Spleen (tissue), 11 donors: Measurements from ENCODE around the gene RXRB. TPM values are rescaled to one million over a fixed set of nuclear protein-coding genes. Genes with fewer than 3 reads are reported as not detected.
A peak's percentile ranks its signal among the peaks of the same experiment; 100 is the strongest.

Experiments
- DNase-seq: peaks from one replicate; pipeline ENCODE4 v3.0.0-alpha.2; 2020
- H3K27ac ChIP-seq, 8 donors: fragments of 200-600 bp; sonication (generic) in 7 of 8; 1 replicate in 4 of 8; 2 replicates in 4 of 8; pipeline versions ENCODE4 v1.5.0 to v1.8.0; 2016 to 2021; ENCODE audit warnings: inconsistent platforms in 4 of 8, mild to moderate bottlenecking in 4 of 8, moderate library complexity in 1 of 8
- H3K27me3 ChIP-seq, 7 donors: fragments of 200-600 bp; sonication (generic) in 6 of 7; replicated peaks in 1 of 7; 1 replicate in 4 of 7; 2 replicates in 3 of 7; pipeline versions ENCODE4 v1.5.0 to v1.8.0; 2016 to 2021; ENCODE audit warnings: inconsistent platforms in 3 of 7, mild to moderate bottlenecking in 1 of 7
- H3K36me3 ChIP-seq, 6 donors: fragments of 200-600 bp; sonication (generic) in 5 of 6; 1 replicate in 4 of 6; 2 replicates in 2 of 6; pipeline versions ENCODE4 v1.5.0 to v1.8.0; 2016 to 2021; ENCODE audit warnings: inconsistent platforms in 2 of 6
- H3K4me1 ChIP-seq, 6 donors: fragments of 200-600 bp; sonication (generic) in 5 of 6; 1 replicate in 3 of 6; 2 replicates in 3 of 6; pipeline versions ENCODE4 v1.5.0 to v1.8.0; 2016 to 2021; ENCODE audit warnings: inconsistent platforms in 3 of 6
- H3K4me3 ChIP-seq, 8 donors: fragments of 200-600 bp; sonication (generic) in 7 of 8; 1 replicate in 4 of 8; 2 replicates in 4 of 8; pipeline versions ENCODE4 v1.5.0 to v1.8.0; 2016 to 2021; ENCODE audit warnings: inconsistent platforms in 4 of 8, mild to moderate bottlenecking in 4 of 8, moderate library complexity in 2 of 8
- H3K9me3 ChIP-seq, 8 donors: fragments of 200-600 bp; sonication (generic) in 7 of 8; 1 replicate in 4 of 8; 2 replicates in 4 of 8; pipeline versions ENCODE4 v1.5.0 to v1.8.0; 2016 to 2021; ENCODE audit warnings: inconsistent platforms in 4 of 8
- CTCF ChIP-seq, 11 experiments: fragments of 200-600 bp in 7 of 11; fragments of 450-650 bp in 4 of 11; sonication (generic) in 4 of 11; IDR thresholded peaks in 8 of 11; conservative IDR thresholded peaks in 3 of 11; 1 replicate in 7 of 11; 2 replicates in 4 of 11; pipeline versions ENCODE4 v1.4.0 to v1.8.0; 2016 to 2021; ENCODE audit warnings: antibody characterized with exemption in 11 of 11, inconsistent platforms in 4 of 11, mild to moderate bottlenecking in 1 of 11
- POLR2A ChIP-seq, 3 donors: fragments of 450-650 bp; IDR thresholded peaks; one replicate each; pipeline ENCODE4 v1.5.1; 2017; ENCODE audit warnings: antibody characterized with exemption in 3 of 3, mild to moderate bottlenecking in 1 of 3
- POLR2AphosphoS5 ChIP-seq, 3 donors: sonication (generic); formaldehyde crosslinking; IDR thresholded peaks; one replicate each; pipeline ENCODE4 v1.5.1; 2017; ENCODE audit warnings: antibody characterized with exemption in 3 of 3
- WGBS, 5 donors: extraction: QIAGEN DNeasy Blood & Tissue Kit in 3 of 5; methylation state at CpG; one replicate each; pipeline versions ENCODE4 v1.1.5 to v1.1.7; 2013 to 2018; 5-methylcytosine and 5-hydroxymethylcytosine counted together
- intact Hi-C: fragments of 100-400 bp; cut with DNase I; formaldehyde crosslinking; loops from one replicate; pipeline ENCODE4 v1.15.0; 2023; ENCODE audit warnings: low total_unique reads
- polyA plus RNA-seq, 3 donors: library from polyadenylated mRNA; stranded (reverse); fragments of 200-250 nt; gene quantifications; one replicate each; pipeline ENCODE4 v1.2.1, GENCODE V29; 2013
- total RNA-seq, 7 donors: library from RNA; depleted of rRNA in 3 of 7; stranded (reverse); fragments of >200 nt in 3 of 7; fragmentation: NEBNext Ultra II Directional in 4 of 7; extraction: Animal tissue kit (Norgen Biotek cat#: 25700) in 4 of 7; gene quantifications; one replicate each; pipeline versions ENCODE4 v1.1.0 to v1.2.1, GENCODE V29; 2016 to 2021
- donor health status: healthy with polysubstance abuse.
- donor health status: DM: no; HTN: no; CAD: no; lungs with moderate emphysema.
- donor health status: DM: no; HTN: no; CAD: no.
- donor health status: Bipolar disorder and iron deficiency.
- donor health status: healthy.
- donor health status: DM: no; HTN: no; CAD: no.
- donor health status: DM: yes; HTN: yes; CAD: no.

The RXRB gene
- total and polyA plus RNA-seq, 10 donors: 29.1 to 72.4 (median 53.6) TPM

- 75 to 87% (median 84%) methylated on average over 8 to 11 of the region's 11 CpGs for WGBS, 5 donors
- no peaks in the 10 kb centered on the region for H3K4me1 ChIP-seq
- peaks cover 0 to 6% (median 0%) of the 10 kb centered on the region in 7 donors for H3K27me3 ChIP-seq
- no peaks in the 10 kb centered on the region for H3K36me3 ChIP-seq
- H3K27ac ChIP-seq: no peak overlapping the region
- H3K9me3 ChIP-seq: no peaks in the 10 kb centered on the region
- peak; percentile 48 for DNase-seq
- intact Hi-C loops: no loop called here
- TF ChIP-seq POLR2A (IDR thresholded peaks at IDR 0.05): no peak
- no peak for TF ChIP-seq CTCF (IDR thresholded peaks at IDR 0.05 in 8 of 11, conservative IDR thresholded peaks at IDR 0.05 in 3 of 11)
- TF ChIP-seq POLR2AphosphoS5 (IDR thresholded peaks at IDR 0.05): no peak
- H3K4me3 ChIP-seq: no peak overlapping the region
Measured at GRCh38 chr6:33171016-33171879, 29.2 kb downstream of the RXRB start.

- no peaks in the 10 kb centered on the region for H3K4me1 ChIP-seq
- no peaks in the 10 kb centered on the region for H3K9me3 ChIP-seq
- peaks cover 0 to 6% (median 0%) of the 10 kb centered on the region in 7 donors for H3K27me3 ChIP-seq
- no peaks in the 10 kb centered on the region for H3K36me3 ChIP-seq
- H3K4me3 ChIP-seq: no peak overlapping the region
- no peak for TF ChIP-seq POLR2A (IDR thresholded peaks at IDR 0.05)
- TF ChIP-seq POLR2AphosphoS5 (IDR thresholded peaks at IDR 0.05): no peak
- no peak for TF ChIP-seq CTCF (IDR thresholded peaks at IDR 0.05 in 8 of 11, conservative IDR thresholded peaks at IDR 0.05 in 3 of 11)
- peak; percentile 57 for DNase-seq
- no peak overlapping the region for H3K27ac ChIP-seq
- intact Hi-C loops: no loop called here
- WGBS, 5 donors: 68 to 77% (median 73%) methylated on average over 9 of the region's 9 CpGs
Measured at GRCh38 chr6:33170176-33171015, 30.1 kb downstream of the RXRB start.

- 89 to 95% (median 91%) methylated on average over 10 of the region's 10 CpGs for WGBS, 5 donors
- Histone ChIP-seq H3K4me1 (no peaks in the 10 kb centered on the region), H3K27ac (no peak overlapping the region), H3K27me3 (peaks cover 0 to 6% (median 0%) of the 10 kb centered on the region in 7 donors), H3K4me3 (no peak overlapping the region), H3K36me3 (no peaks in the 10 kb centered on the region), H3K9me3 (no peaks in the 10 kb centered on the region)
- no peak for TF ChIP-seq POLR2A (IDR thresholded peaks at IDR 0.05)
- no peak for TF ChIP-seq CTCF (IDR thresholded peaks at IDR 0.05 in 8 of 11, conservative IDR thresholded peaks at IDR 0.05 in 3 of 11)
- TF ChIP-seq POLR2AphosphoS5 (IDR thresholded peaks at IDR 0.05): no peak
- peak; percentile 41 for DNase-seq
- intact Hi-C loops: no loop called here
Measured at GRCh38 chr6:33169291-33170175, 30.9 kb downstream of the RXRB start.
